Parathyroid adenoma (tissue), 2 donors: ENCODE results near the gene VEGFA.

Source experiments
- H2AFZ ChIP-seq: fragments of 300-600 bp; sonication (generic); one replicate; pipeline ENCODE4 v1.7.0; 2017; ENCODE audit warnings: antibody characterized with exemption, mild to moderate bottlenecking
- H3K27ac ChIP-seq: fragments of 300-600 bp; sonication (generic); one replicate; pipeline ENCODE4 v1.7.0; 2017
- H3K27me3 ChIP-seq: fragments of 300-600 bp; sonication (generic); one replicate; pipeline ENCODE4 v1.7.0; 2017; ENCODE audit warnings: low read length; ENCODE audit not compliant: control insufficient read depth, insufficient read depth
- H3K36me3 ChIP-seq: fragments of 300-600 bp; sonication (generic); one replicate; pipeline ENCODE4 v1.7.0; 2017; ENCODE audit warnings: low read length; ENCODE audit not compliant: control insufficient read depth, insufficient read depth
- H3K4me1 ChIP-seq: fragments of 300-600 bp; sonication (generic); one replicate; pipeline ENCODE4 v1.7.0; 2017; ENCODE audit warnings: control low read depth
- H3K4me2 ChIP-seq: fragments of 300-600 bp; sonication (generic); one replicate; pipeline ENCODE4 v1.7.0; 2017; ENCODE audit warnings: low read length
- H3K4me3 ChIP-seq: fragments of 300-600 bp; sonication (generic); one replicate; pipeline ENCODE4 v1.7.0; 2017; ENCODE audit warnings: low read depth, low read length
- H3K79me2 ChIP-seq: fragments of 300-600 bp; sonication (generic); one replicate; pipeline ENCODE4 v1.7.0; 2017; ENCODE audit warnings: control low read depth
- H3K9ac ChIP-seq: fragments of 300-600 bp; sonication (generic); one replicate; pipeline ENCODE4 v1.7.0; 2017; ENCODE audit warnings: mild to moderate bottlenecking
- H3K9me3 ChIP-seq: fragments of 300-600 bp; sonication (generic); one replicate; pipeline ENCODE4 v1.7.0; 2017; ENCODE audit warnings: low read length; ENCODE audit not compliant: control insufficient read depth
- TF ChIP-seq, protein P1 (sequence below): fragments of 300-600 bp; sonication (generic); IDR thresholded peaks from one replicate; pipeline ENCODE4 v1.7.0; 2017; ENCODE audit warnings: antibody characterized with exemption, mild to moderate bottlenecking
- donor health status: primary hyperparathyroidism.

Gene VEGFA

DNA sequence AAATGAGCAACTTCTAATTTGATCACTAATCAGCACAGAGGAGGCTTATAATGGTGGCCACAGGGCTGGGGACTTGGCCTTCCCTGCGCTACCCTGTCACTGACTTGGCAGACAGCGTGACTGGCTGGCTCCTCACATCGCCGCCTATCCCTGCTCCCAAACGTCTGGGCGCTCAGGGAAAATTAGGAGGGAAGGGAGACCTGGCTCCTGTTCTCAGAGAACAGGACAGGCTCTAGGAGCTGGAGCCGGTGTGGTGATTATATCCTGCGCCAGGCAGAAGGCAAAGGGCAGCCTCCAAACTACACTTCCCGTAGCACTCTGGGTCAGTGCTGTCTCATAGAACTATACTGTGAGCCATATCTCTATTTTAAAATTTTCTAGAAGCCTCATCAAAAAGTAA, 53.4 kb downstream of the VEGFA start:
- Histone ChIP-seq H3K9ac (no peak overlapping the region), H3K4me2 (no peak overlapping the region), H3K9me3 (no peaks in the 10 kb centered on the region), H2AFZ (no peak overlapping the region), H3K4me3 (no peak overlapping the region), H3K27me3 (no peaks in the 10 kb centered on the region), H3K79me2 (no peaks in the 10 kb centered on the region), H3K4me1 (peaks cover 4% of the 10 kb centered on the region), H3K27ac (no peak overlapping the region), H3K36me3 (no peaks in the 10 kb centered on the region)
- TF ChIP-seq, protein P1, sequence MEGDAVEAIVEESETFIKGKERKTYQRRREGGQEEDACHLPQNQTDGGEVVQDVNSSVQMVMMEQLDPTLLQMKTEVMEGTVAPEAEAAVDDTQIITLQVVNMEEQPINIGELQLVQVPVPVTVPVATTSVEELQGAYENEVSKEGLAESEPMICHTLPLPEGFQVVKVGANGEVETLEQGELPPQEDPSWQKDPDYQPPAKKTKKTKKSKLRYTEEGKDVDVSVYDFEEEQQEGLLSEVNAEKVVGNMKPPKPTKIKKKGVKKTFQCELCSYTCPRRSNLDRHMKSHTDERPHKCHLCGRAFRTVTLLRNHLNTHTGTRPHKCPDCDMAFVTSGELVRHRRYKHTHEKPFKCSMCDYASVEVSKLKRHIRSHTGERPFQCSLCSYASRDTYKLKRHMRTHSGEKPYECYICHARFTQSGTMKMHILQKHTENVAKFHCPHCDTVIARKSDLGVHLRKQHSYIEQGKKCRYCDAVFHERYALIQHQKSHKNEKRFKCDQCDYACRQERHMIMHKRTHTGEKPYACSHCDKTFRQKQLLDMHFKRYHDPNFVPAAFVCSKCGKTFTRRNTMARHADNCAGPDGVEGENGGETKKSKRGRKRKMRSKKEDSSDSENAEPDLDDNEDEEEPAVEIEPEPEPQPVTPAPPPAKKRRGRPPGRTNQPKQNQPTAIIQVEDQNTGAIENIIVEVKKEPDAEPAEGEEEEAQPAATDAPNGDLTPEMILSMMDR = no peak

DNA sequence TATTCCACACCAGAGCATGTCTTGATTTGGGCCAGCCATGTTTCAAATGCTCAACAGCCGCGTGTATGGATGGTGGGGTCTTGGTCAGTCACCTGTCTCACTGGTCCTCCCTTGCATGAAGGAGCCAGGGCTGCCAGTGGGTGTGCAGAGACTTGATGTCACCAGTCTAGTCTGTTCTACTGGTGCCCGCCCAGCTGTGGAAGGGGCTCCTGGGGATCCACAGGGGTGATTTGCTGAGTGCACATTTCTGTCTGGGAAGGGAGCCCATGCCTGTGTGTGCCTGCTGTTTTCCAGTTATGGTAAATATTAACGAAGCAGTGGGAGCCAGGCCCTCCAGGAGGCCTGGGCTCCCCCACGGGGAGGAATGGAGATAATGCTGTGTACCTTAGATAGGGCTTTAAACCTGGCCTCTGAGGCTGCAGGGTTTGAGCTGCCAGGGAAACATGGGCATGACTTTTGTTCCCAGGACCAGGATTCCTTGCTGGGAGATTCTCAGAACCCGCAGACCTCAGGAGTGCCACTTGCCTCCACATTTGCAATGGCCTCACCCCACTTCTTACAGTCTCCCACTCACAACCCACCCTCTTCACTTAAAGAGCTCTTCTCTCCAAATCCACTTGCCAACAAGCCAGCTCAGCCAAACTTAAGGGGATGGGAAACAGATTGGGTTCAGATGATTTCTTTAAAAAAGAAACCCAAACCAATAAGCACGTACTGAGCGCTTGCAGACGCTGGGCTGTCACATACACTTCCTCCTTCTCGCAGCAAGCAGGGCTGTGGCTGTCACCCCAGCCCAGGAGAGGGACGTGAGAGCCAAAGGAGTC, 54.1 kb downstream of the VEGFA start:
- H3K4me1 ChIP-seq = peaks cover 4% of the 10 kb centered on the region
- no peaks in the 10 kb centered on the region for H3K9me3 ChIP-seq
- H3K27me3 ChIP-seq = no peaks in the 10 kb centered on the region
- TF ChIP-seq, protein P1 = no peak
- H2AFZ ChIP-seq = no peak overlapping the region
- H3K79me2 ChIP-seq = no peaks in the 10 kb centered on the region
- no peaks in the 10 kb centered on the region for H3K36me3 ChIP-seq
- no peak overlapping the region for H3K4me3 ChIP-seq
- H3K9ac ChIP-seq = no peak overlapping the region
- no peak overlapping the region for H3K4me2 ChIP-seq
- H3K27ac ChIP-seq = no peak overlapping the region

DNA sequence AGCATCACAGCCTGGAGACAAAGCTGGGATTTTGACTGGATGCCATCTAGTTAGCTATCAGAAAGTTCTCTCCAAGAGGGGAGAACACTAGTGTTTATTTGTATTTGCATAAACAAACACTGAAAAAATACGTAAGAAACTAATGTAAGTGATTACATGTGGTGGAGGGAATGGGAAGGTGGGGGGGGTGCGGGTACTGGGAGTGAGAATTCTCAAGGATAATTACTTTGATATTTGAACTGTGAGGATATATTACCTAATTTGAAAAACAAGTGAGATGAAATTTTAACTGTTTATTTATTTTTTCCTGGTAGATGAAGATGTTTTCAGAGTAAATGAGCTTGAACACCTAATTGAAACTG, 54.7 kb downstream of the VEGFA start:
- H3K27me3 ChIP-seq = no peaks in the 10 kb centered on the region
- TF ChIP-seq, protein P1 = no peak
- H3K4me1 ChIP-seq = peaks cover 4% of the 10 kb centered on the region
- H3K36me3 ChIP-seq = no peaks in the 10 kb centered on the region
- H3K4me2 ChIP-seq = no peak overlapping the region
- no peak overlapping the region for H3K9ac ChIP-seq
- no peak overlapping the region for H3K4me3 ChIP-seq
- no peaks in the 10 kb centered on the region for H3K79me2 ChIP-seq
- H3K27ac ChIP-seq = no peak overlapping the region
- H2AFZ ChIP-seq = no peak overlapping the region
- H3K9me3 ChIP-seq = no peaks in the 10 kb centered on the region

DNA sequence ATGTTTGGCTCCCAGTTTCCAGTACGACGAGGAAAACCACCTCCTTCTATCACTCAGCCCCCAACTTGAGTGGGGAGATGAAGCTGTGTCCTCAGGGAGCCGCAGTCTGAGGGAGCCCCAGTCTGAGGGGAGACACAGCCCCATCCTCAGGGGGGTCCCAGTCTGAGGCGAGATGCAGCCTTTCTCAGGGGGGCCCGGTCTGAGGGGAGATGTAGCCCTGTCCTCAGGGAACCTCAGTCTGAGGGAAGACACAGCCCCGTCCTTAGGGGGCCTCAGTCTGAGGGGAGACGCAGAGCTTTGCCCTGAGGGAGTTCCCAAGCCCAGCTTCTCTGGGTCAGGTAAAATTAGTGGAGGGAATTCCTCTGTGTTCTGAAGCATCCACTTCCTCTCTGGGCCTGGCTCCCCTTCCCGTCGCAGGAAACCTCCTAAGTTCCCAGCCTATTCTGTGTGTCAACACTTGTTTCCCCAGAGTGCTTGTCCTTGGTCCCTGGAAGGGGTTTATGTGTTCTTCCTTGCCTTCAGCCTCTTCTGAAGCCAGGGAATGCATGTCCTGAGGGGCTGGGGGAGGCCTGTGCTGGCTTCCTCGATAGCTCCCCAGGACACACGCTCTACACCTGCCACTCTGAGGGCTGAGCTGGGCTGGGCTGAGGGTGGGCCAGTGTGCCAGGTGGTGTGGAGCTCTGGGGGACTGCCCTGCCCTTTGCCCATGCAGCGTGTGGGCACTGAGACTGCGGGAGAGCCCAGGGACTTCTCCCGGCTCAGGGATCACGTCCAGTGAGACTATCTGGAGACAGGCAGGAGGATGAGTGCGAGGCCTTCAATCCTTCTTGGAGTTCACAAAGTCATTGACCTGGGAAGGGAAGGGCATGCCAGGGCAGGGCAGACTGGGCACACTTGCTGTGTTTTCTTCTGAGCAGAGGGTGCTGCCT, 55.4 kb downstream of the VEGFA start:
- H3K27me3 ChIP-seq = no peaks in the 10 kb centered on the region
- H2AFZ ChIP-seq = no peak overlapping the region
- peaks cover 4% of the 10 kb centered on the region for H3K4me1 ChIP-seq
- TF ChIP-seq, protein P1 = no peak
- no peaks in the 10 kb centered on the region for H3K9me3 ChIP-seq
- H3K4me3 ChIP-seq = no peak overlapping the region
- H3K4me2 ChIP-seq = no peak overlapping the region
- no peak overlapping the region for H3K27ac ChIP-seq
- H3K79me2 ChIP-seq = no peaks in the 10 kb centered on the region
- H3K36me3 ChIP-seq = no peaks in the 10 kb centered on the region
- no peak overlapping the region for H3K9ac ChIP-seq
